ENCODE data around the gene ABCB9. TPM values are rescaled to one million over a fixed set of nuclear protein-coding genes. Genes with fewer than 3 reads are reported as not detected.

The ABCB9 gene
- total RNA-seq, 1 experiment from 2014 or later = 32.7 TPM

DNA sequence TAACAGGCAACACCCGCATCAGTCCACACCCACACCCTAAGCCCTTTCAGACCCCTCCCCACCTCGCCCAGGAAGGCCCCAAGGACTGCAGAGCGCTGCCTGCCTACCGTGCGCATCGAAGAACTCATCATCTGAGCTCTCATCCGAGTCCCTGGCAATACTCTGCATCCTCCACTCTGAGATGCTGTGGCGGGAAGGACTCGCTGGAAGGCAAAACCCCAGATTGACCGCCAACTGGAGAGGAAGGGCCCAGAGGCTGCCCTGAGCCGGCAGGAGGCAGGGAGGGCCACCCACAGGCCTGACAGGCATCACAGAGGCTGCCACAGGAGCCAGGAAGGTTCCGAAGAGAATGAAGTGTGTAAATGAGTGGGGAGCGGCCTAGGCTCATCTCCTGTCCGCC lies 38.0 kb upstream of the ABCB9 start:
- ATAC-seq = no peak
- POLR2A ChIA-PET = no interaction called here
- TF ChIP-seq TCF7L2 (IDR thresholded peaks at IDR 0.05; ENCODE audit: low read depth, low read length) = no peak
- TF ChIP-seq POLR2AphosphoS5 (IDR thresholded peaks at IDR 0.05; ENCODE audit: low read depth, low read length) = no peak
- TF ChIP-seq SIN3A (IDR thresholded peaks at IDR 0.05; ENCODE audit: borderline replicate concordance, insufficient read depth, low read depth, low read length) = no peak
- TF ChIP-seq, protein P1, sequence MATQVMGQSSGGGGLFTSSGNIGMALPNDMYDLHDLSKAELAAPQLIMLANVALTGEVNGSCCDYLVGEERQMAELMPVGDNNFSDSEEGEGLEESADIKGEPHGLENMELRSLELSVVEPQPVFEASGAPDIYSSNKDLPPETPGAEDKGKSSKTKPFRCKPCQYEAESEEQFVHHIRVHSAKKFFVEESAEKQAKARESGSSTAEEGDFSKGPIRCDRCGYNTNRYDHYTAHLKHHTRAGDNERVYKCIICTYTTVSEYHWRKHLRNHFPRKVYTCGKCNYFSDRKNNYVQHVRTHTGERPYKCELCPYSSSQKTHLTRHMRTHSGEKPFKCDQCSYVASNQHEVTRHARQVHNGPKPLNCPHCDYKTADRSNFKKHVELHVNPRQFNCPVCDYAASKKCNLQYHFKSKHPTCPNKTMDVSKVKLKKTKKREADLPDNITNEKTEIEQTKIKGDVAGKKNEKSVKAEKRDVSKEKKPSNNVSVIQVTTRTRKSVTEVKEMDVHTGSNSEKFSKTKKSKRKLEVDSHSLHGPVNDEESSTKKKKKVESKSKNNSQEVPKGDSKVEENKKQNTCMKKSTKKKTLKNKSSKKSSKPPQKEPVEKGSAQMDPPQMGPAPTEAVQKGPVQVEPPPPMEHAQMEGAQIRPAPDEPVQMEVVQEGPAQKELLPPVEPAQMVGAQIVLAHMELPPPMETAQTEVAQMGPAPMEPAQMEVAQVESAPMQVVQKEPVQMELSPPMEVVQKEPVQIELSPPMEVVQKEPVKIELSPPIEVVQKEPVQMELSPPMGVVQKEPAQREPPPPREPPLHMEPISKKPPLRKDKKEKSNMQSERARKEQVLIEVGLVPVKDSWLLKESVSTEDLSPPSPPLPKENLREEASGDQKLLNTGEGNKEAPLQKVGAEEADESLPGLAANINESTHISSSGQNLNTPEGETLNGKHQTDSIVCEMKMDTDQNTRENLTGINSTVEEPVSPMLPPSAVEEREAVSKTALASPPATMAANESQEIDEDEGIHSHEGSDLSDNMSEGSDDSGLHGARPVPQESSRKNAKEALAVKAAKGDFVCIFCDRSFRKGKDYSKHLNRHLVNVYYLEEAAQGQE (IDR thresholded peaks at IDR 0.05; ENCODE audit: insufficient read depth in 1 of 2, low read depth in 2 of 2, low read length in 1 of 2) = no peak
- TF ChIP-seq, protein P2, sequence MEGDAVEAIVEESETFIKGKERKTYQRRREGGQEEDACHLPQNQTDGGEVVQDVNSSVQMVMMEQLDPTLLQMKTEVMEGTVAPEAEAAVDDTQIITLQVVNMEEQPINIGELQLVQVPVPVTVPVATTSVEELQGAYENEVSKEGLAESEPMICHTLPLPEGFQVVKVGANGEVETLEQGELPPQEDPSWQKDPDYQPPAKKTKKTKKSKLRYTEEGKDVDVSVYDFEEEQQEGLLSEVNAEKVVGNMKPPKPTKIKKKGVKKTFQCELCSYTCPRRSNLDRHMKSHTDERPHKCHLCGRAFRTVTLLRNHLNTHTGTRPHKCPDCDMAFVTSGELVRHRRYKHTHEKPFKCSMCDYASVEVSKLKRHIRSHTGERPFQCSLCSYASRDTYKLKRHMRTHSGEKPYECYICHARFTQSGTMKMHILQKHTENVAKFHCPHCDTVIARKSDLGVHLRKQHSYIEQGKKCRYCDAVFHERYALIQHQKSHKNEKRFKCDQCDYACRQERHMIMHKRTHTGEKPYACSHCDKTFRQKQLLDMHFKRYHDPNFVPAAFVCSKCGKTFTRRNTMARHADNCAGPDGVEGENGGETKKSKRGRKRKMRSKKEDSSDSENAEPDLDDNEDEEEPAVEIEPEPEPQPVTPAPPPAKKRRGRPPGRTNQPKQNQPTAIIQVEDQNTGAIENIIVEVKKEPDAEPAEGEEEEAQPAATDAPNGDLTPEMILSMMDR (IDR thresholded peaks at IDR 0.05) = no peak
- in situ Hi-C loops (cut with HindIII; ENCODE audit: low pct_unique_long_range_greater_than_20kb, low sequenced_read_pairs) = no loop called here
- no TSS peak for BruUV-seq (replicated peaks)
- intact Hi-C loops (cut with micrococcal nuclease; ENCODE audit: unreplicated experiment) = no loop called here
- Histone ChIP-seq H3K9me3 (ENCODE audit: control insufficient read depth, insufficient read depth, low read depth, low read length) (no peaks in the 10 kb centered on the region), H3K27ac (ENCODE audit: low read length) (no peak overlapping the region), H3K4me3 (ENCODE audit: low read depth in 2 of 2, low read length in 2 of 2) (no peak overlapping the region), H3K36me3 (ENCODE audit: control insufficient read depth, insufficient read depth, low read length) (no peaks in the 10 kb centered on the region), H3K4me1 (ENCODE audit: control insufficient read depth, insufficient read depth, low read length) (no peaks in the 10 kb centered on the region), H3K27me3 (ENCODE audit: control insufficient read depth, insufficient read depth, low read length) (no peaks in the 10 kb centered on the region)
- CTCF ChIA-PET = no interaction called here
- DNase-seq (ENCODE audit: low read depth, low spot score) = no peak

DNA sequence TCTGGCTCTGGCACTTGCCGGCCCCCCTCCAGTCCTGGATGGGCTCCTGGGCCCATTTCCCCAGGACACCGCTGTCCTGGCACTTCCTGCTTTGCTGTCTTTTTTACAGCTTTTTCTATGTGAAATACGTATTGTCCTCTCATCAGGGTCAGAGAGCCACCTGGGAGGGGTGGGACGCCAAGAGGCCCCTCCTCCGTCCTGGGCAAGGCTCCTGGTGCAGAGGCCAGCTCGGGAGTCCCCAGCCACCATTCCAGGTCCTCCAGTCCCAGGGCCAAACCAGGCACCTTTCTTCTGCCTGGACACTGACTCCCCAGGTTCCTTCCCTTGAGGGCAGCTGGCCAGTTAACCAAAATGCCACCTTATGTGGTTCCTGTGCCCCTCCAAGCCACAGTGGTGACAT lies 37.0 kb upstream of the ABCB9 start:
- H3K9me3 ChIP-seq (ENCODE audit: control insufficient read depth, insufficient read depth, low read depth, low read length) = no peaks in the 10 kb centered on the region
- POLR2A ChIA-PET = interaction anchor here (0.6 kb wide), 1 partner anchor 585 kb away, joined by 3 read pairs; no protein-coding TSS in a partner anchor
- no peak overlapping the region for H3K27ac ChIP-seq (ENCODE audit: low read length)
- no peak for ATAC-seq
- intact Hi-C loops (cut with micrococcal nuclease; ENCODE audit: unreplicated experiment) (no loop called here), in situ Hi-C loops (cut with HindIII; ENCODE audit: low pct_unique_long_range_greater_than_20kb, low sequenced_read_pairs) (no loop called here)
- no peaks in the 10 kb centered on the region for H3K36me3 ChIP-seq (ENCODE audit: control insufficient read depth, insufficient read depth, low read length)
- CTCF ChIA-PET = interaction anchor here (0.6 kb wide), 1 partner anchor 57 kb away, joined by 3 read pairs; no protein-coding TSS in a partner anchor
- no peaks in the 10 kb centered on the region for H3K27me3 ChIP-seq (ENCODE audit: control insufficient read depth, insufficient read depth, low read length)
- TF ChIP-seq POLR2AphosphoS5 (IDR thresholded peaks at IDR 0.05; ENCODE audit: low read depth, low read length) = no peak
- no peak for TF ChIP-seq TCF7L2 (IDR thresholded peaks at IDR 0.05; ENCODE audit: low read depth, low read length)
- TF ChIP-seq, protein P2 (IDR thresholded peaks at IDR 0.05) = no peak
- no peak for TF ChIP-seq SIN3A (IDR thresholded peaks at IDR 0.05; ENCODE audit: borderline replicate concordance, insufficient read depth, low read depth, low read length)
- TF ChIP-seq, protein P1 (IDR thresholded peaks at IDR 0.05; ENCODE audit: insufficient read depth in 1 of 2, low read depth in 2 of 2, low read length in 1 of 2) = no peak
- BruUV-seq (replicated peaks) = no TSS peak
- no peak overlapping the region for H3K4me3 ChIP-seq (ENCODE audit: low read depth in 2 of 2, low read length in 2 of 2)
- DNase-seq (ENCODE audit: low read depth, low spot score) = no peak
- H3K4me1 ChIP-seq (ENCODE audit: control insufficient read depth, insufficient read depth, low read length) = no peaks in the 10 kb centered on the region
